HepG2 (cell line): Measurements from ENCODE around the gene METTL21C. TPM values are rescaled to one million over a fixed set of nuclear protein-coding genes. Genes with fewer than 3 reads are reported as not detected.

Source experiments
- ATAC-seq: fragments of 200-7000 bp; cut with Tn5 transposase; 3 replicates; pipeline ENCODE4 v1.9.1; 2020; ENCODE audit warnings: mild to moderate bottlenecking, moderate library complexity
- BruUV-seq: library from RNA; stranded (reverse); fragments of 400-500 nt; replicated peaks from 2 replicates; lab custom pipeline; 2021; lab: Mats Ljungman, UMichigan
- CTCF ChIA-PET: fragments of 300-600 bp; formaldehyde crosslinking; extraction: SDS; loops from one replicate; lab custom pipeline; 2021; ENCODE audit warnings: low total read pairs, inconsistent platforms, low intra/inter-chr PET ratio; lab: Yijun Ruan, JAX
- POLR2A ChIA-PET: fragments of 350-600 bp; sonication (Branson Sonifier 250); formaldehyde crosslinking; loops from one replicate; lab custom pipeline; 2020; ENCODE audit warnings: antibody characterized with exemption, inconsistent platforms; lab: Yijun Ruan, JAX
- DNase-seq: peaks from one replicate; pipeline ENCODE4 v3.0.0-alpha.2; 2015; ENCODE audit warnings: low spot score
- FAIRE-seq: peaks from 3 replicates; lab custom pipeline; 2011; peaks lifted over from hg19 to GRCh38; lab: Jason Lieb, UNC
- H2AFZ ChIP-seq: one replicate; pipeline ENCODE4 v1.6.1; 2011; ENCODE audit warnings: low read length, inconsistent platforms
- H3K27ac ChIP-seq: fragments of 300-600 bp; 3 replicates; pipeline ENCODE4 v1.8.0; 2011; ENCODE audit warnings: mixed run types, mild to moderate bottlenecking, mixed read lengths, low read length, inconsistent platforms; ENCODE audit not compliant: insufficient read depth; ENCODE audit errors: extremely low read length
- H3K27me3 ChIP-seq, 2 experiments: fragments of 200-600 bp in 1 of 2; 2 replicates in 1 of 2; 3 replicates in 1 of 2; pipeline versions ENCODE4 v1.6.0 to v1.8.0; 2011; ENCODE audit warnings: low read length in 2 of 2, mild to moderate bottlenecking in 2 of 2, moderate library complexity in 2 of 2, inconsistent platforms in 1 of 2; ENCODE audit not compliant: insufficient read depth in 2 of 2, control insufficient read depth in 1 of 2
- H3K36me3 ChIP-seq, 2 experiments: fragments of 200-600 bp in 1 of 2; replicated peaks in 1 of 2; 2 replicates in 1 of 2; 3 replicates in 1 of 2; pipeline versions ENCODE4 v1.5.1 to v1.8.0; 2011; ENCODE audit warnings: low read length in 2 of 2, inconsistent platforms in 1 of 2; ENCODE audit not compliant: insufficient read depth in 2 of 2, control insufficient read depth in 1 of 2
- H3K4me1 ChIP-seq: 2 replicates; pipeline ENCODE4 v1.5.1; 2012; ENCODE audit warnings: low read length, inconsistent platforms; ENCODE audit not compliant: insufficient read depth
- H3K4me2 ChIP-seq: 2 replicates; pipeline ENCODE4 v1.6.0; 2011; ENCODE audit warnings: low read depth, low read length, inconsistent platforms
- H3K4me3 ChIP-seq, 3 experiments: fragments of 200-600 bp in 1 of 3; sonication (generic), shearing (Covaris generic) in 1 of 3; replicated peaks in 1 of 3; 2 replicates each; pipeline ENCODE4 v1.5.1; 2011 to 2016; ENCODE audit warnings: low read length in 3 of 3, inconsistent platforms in 2 of 3, low read depth in 2 of 3, mild to moderate bottlenecking in 2 of 3, control low read depth in 1 of 3, mixed read lengths in 1 of 3; ENCODE audit not compliant: insufficient read depth in 1 of 3
- H3K79me2 ChIP-seq: one replicate; pipeline ENCODE4 v1.6.1; 2011; ENCODE audit warnings: low read length, inconsistent platforms; ENCODE audit not compliant: insufficient read depth
- H3K9ac ChIP-seq: 2 replicates; pipeline ENCODE4 v1.6.0; 2011; ENCODE audit warnings: mild to moderate bottlenecking, low read depth, low read length, inconsistent platforms; ENCODE audit not compliant: insufficient read depth
- H3K9me3 ChIP-seq: 2 replicates; pipeline ENCODE4 v1.5.1; 2012; ENCODE audit warnings: mild to moderate bottlenecking, low read length
- H4K20me1 ChIP-seq: 2 replicates; pipeline ENCODE4 v1.6.0; 2011; ENCODE audit warnings: inconsistent platforms, mild to moderate bottlenecking, low read length, moderate library complexity; ENCODE audit not compliant: insufficient read depth
- AHR ChIP-seq: IDR thresholded peaks from 2 replicates; pipeline ENCODE4 v1.6.1; 2018; ENCODE audit warnings: missing genetic modification reagents, missing compliant biosample characterization
- MIER3 ChIP-seq: IDR thresholded peaks from 2 replicates; pipeline ENCODE4 v1.6.1; 2016; ENCODE audit warnings: missing compliant biosample characterization, borderline replicate concordance
- REXO4 ChIP-seq: sonication (generic); formaldehyde crosslinking; IDR thresholded peaks from 2 replicates; pipeline ENCODE4 v1.8.0; 2022; ENCODE audit warnings: missing genetic modification reagents, mild to moderate bottlenecking, borderline replicate concordance
- SOX6 ChIP-seq, 2 experiments: fragments of 450-650 bp in 1 of 2; sonication (generic) in 1 of 2; formaldehyde crosslinking in 1 of 2; IDR thresholded peaks; 2 replicates each; pipeline versions ENCODE4 v1.4.0 to v1.6.1; 2017 to 2020; ENCODE audit warnings: antibody characterized with exemption in 1 of 2, mild to moderate bottlenecking in 1 of 2, missing genetic modification reagents in 1 of 2
- SUZ12 ChIP-seq: fragments of 150-350 bp; IDR thresholded peaks from 2 replicates; pipeline ENCODE4 v1.6.1; 2014; ENCODE audit warnings: low read depth, low read length
- ZFAT ChIP-seq: sonication (generic); formaldehyde crosslinking; conservative IDR thresholded peaks from 2 replicates; pipeline ENCODE4 v1.8.1; 2023; ENCODE audit warnings: missing genetic modification reagents, inconsistent platforms
- ZNF230 ChIP-seq: sonication (generic); formaldehyde crosslinking; IDR thresholded peaks from 2 replicates; pipeline ENCODE4 v1.4.0; 2020; ENCODE audit warnings: mild to moderate bottlenecking, missing genetic modification reagents
- ZNF251 ChIP-seq: sonication (generic); formaldehyde crosslinking; IDR thresholded peaks from 2 replicates; pipeline ENCODE4 v1.9.0; 2021; ENCODE audit warnings: mild to moderate bottlenecking, missing genetic modification reagents
- ZSCAN30 ChIP-seq: sonication (generic); formaldehyde crosslinking; IDR thresholded peaks from 2 replicates; pipeline ENCODE4 v1.5.0; 2020; ENCODE audit warnings: mild to moderate bottlenecking, missing genetic modification reagents
- in situ Hi-C: cut with HindIII; loops from 2 replicates; pipeline ENCODE4 v1.10.0; 2017; ENCODE audit warnings: low pct_unique_long_range_greater_than_20kb; ENCODE audit not compliant: extremely low pct_ligation_motif_present
- intact Hi-C: fragments of 100-400 bp; cut with micrococcal nuclease; formaldehyde crosslinking; loops from one replicate; pipeline ENCODE4 v1.10.0; 2022; ENCODE audit not compliant: unreplicated experiment
- polyA plus RNA-seq, 8 experiments: library from polyadenylated mRNA; depleted of rRNA in 3 of 8; stranded (reverse) in 7 of 8; unstranded in 1 of 8; fragments of >200 nt; fragmentation: Illumina TruSeq in 4 of 8; extraction: Trizol in 4 of 8; gene quantifications; 2 replicates each; pipeline versions ENCODE4 v1.2.1 to v1.2.3, GENCODE V29; 2011 to 2016; ENCODE audit warnings: low read depth in 4 of 8, missing spikeins in 1 of 8, mixed read lengths in 1 of 8; ENCODE audit not compliant: insufficient read depth in 1 of 8
- total RNA-seq, 5 experiments: library from RNA; depleted of rRNA; stranded (reverse); fragments of >200 nt; fragmentation: Illumina TruSeq; extraction: Trizol; gene quantifications; 2 replicates each; pipeline ENCODE4 v1.2.3, GENCODE V29; 2016; ENCODE audit warnings: low read depth in 1 of 5
- TF ChIP-seq, protein P1 (sequence below): sonication (generic); formaldehyde crosslinking; IDR thresholded peaks from 2 replicates; pipeline ENCODE4 v1.5.0; 2020; ENCODE audit warnings: missing genetic modification reagents
- TF ChIP-seq, protein P2 (sequence below): sonication (generic); formaldehyde crosslinking; IDR thresholded peaks from 2 replicates; pipeline ENCODE4 v1.4.0; 2020; ENCODE audit warnings: missing genetic modification reagents
- TF ChIP-seq, protein P3 (sequence below): sonication (generic); formaldehyde crosslinking; IDR thresholded peaks from 2 replicates; pipeline ENCODE4 v1.4.0; 2020; ENCODE audit warnings: mild to moderate bottlenecking, missing genetic modification reagents
- TF ChIP-seq, protein P4 (sequence below): IDR thresholded peaks from 2 replicates; pipeline ENCODE4 v1.6.1; 2016; ENCODE audit warnings: mild to moderate bottlenecking

METTL21C gene
- total and polyA plus RNA-seq, 2 of the 13 experiments (the other 11 are each of a cell fraction or from before 2014, with no cell fraction given) = not detected

DNA sequence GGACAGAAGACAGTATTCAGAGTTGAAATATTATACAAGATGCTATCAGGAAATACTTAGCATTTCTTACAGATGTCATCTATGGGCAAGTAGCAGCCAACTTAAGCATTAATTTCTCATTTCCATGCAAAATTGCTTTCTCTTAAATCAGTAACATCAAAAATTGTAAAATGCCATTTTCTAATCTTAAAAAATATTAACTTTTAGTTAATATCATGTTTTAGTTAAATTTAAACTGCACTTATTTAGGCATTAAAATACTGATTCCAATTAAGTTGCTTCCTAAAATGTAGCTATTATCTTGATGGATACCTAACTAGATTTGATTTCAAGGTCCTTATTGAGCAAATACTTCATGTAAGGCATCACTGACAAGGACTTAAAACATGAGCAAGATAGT lies 27.8 kb downstream of the METTL21C start:
- no peak overlapping the region for H3K9ac ChIP-seq
- H3K27ac ChIP-seq = no peak overlapping the region
- in situ Hi-C loops = no loop called here
- no peaks in the 10 kb centered on the region for H3K79me2 ChIP-seq
- no peak overlapping the region for H3K4me3 ChIP-seq
- FAIRE-seq = no peak
- ChIA-PET CTCF (no interaction called here), POLR2A (no interaction called here)
- no peaks in the 10 kb centered on the region for H4K20me1 ChIP-seq
- H3K4me2 ChIP-seq = no peak overlapping the region
- no peak for ATAC-seq
- H2AFZ ChIP-seq = no peak overlapping the region
- no peaks in the 10 kb centered on the region for H3K27me3 ChIP-seq
- H3K4me1 ChIP-seq = no peaks in the 10 kb centered on the region
- no peak for DNase-seq
- intact Hi-C loops = no loop called here
- peaks cover 37% of the 10 kb centered on the region for H3K9me3 ChIP-seq
- peaks cover 7 to 50% of the 10 kb centered on the region in 2 experiments; a peak in 4 of 5 replicates for H3K36me3 ChIP-seq
- BruUV-seq = no TSS peak
- TF ChIP-seq ZNF230 (CRISPR knock-in tag) = no peak
- no peak for TF ChIP-seq ZFAT
- TF ChIP-seq, protein P1, sequence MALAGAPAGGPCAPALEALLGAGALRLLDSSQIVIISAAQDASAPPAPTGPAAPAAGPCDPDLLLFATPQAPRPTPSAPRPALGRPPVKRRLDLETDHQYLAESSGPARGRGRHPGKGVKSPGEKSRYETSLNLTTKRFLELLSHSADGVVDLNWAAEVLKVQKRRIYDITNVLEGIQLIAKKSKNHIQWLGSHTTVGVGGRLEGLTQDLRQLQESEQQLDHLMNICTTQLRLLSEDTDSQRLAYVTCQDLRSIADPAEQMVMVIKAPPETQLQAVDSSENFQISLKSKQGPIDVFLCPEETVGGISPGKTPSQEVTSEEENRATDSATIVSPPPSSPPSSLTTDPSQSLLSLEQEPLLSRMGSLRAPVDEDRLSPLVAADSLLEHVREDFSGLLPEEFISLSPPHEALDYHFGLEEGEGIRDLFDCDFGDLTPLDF = no peak
- TF ChIP-seq ZSCAN30 (CRISPR knock-in tag) = no peak
- TF ChIP-seq, protein P2, sequence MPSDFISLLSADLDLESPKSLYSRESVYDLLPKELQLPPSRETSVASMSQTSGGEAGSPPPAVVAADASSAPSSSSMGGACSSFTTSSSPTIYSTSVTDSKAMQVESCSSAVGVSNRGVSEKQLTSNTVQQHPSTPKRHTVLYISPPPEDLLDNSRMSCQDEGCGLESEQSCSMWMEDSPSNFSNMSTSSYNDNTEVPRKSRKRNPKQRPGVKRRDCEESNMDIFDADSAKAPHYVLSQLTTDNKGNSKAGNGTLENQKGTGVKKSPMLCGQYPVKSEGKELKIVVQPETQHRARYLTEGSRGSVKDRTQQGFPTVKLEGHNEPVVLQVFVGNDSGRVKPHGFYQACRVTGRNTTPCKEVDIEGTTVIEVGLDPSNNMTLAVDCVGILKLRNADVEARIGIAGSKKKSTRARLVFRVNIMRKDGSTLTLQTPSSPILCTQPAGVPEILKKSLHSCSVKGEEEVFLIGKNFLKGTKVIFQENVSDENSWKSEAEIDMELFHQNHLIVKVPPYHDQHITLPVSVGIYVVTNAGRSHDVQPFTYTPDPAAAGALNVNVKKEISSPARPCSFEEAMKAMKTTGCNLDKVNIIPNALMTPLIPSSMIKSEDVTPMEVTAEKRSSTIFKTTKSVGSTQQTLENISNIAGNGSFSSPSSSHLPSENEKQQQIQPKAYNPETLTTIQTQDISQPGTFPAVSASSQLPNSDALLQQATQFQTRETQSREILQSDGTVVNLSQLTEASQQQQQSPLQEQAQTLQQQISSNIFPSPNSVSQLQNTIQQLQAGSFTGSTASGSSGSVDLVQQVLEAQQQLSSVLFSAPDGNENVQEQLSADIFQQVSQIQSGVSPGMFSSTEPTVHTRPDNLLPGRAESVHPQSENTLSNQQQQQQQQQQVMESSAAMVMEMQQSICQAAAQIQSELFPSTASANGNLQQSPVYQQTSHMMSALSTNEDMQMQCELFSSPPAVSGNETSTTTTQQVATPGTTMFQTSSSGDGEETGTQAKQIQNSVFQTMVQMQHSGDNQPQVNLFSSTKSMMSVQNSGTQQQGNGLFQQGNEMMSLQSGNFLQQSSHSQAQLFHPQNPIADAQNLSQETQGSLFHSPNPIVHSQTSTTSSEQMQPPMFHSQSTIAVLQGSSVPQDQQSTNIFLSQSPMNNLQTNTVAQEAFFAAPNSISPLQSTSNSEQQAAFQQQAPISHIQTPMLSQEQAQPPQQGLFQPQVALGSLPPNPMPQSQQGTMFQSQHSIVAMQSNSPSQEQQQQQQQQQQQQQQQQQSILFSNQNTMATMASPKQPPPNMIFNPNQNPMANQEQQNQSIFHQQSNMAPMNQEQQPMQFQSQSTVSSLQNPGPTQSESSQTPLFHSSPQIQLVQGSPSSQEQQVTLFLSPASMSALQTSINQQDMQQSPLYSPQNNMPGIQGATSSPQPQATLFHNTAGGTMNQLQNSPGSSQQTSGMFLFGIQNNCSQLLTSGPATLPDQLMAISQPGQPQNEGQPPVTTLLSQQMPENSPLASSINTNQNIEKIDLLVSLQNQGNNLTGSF = no peak
- TF ChIP-seq SOX6 (IDR thresholded peaks at IDR 0.05) = no peak
- TF ChIP-seq SOX6 (CRISPR knock-in tag; IDR thresholded peaks at IDR 0.05) = no peak
- no peak for TF ChIP-seq ZNF251 (CRISPR knock-in tag)
- TF ChIP-seq, protein P3, sequence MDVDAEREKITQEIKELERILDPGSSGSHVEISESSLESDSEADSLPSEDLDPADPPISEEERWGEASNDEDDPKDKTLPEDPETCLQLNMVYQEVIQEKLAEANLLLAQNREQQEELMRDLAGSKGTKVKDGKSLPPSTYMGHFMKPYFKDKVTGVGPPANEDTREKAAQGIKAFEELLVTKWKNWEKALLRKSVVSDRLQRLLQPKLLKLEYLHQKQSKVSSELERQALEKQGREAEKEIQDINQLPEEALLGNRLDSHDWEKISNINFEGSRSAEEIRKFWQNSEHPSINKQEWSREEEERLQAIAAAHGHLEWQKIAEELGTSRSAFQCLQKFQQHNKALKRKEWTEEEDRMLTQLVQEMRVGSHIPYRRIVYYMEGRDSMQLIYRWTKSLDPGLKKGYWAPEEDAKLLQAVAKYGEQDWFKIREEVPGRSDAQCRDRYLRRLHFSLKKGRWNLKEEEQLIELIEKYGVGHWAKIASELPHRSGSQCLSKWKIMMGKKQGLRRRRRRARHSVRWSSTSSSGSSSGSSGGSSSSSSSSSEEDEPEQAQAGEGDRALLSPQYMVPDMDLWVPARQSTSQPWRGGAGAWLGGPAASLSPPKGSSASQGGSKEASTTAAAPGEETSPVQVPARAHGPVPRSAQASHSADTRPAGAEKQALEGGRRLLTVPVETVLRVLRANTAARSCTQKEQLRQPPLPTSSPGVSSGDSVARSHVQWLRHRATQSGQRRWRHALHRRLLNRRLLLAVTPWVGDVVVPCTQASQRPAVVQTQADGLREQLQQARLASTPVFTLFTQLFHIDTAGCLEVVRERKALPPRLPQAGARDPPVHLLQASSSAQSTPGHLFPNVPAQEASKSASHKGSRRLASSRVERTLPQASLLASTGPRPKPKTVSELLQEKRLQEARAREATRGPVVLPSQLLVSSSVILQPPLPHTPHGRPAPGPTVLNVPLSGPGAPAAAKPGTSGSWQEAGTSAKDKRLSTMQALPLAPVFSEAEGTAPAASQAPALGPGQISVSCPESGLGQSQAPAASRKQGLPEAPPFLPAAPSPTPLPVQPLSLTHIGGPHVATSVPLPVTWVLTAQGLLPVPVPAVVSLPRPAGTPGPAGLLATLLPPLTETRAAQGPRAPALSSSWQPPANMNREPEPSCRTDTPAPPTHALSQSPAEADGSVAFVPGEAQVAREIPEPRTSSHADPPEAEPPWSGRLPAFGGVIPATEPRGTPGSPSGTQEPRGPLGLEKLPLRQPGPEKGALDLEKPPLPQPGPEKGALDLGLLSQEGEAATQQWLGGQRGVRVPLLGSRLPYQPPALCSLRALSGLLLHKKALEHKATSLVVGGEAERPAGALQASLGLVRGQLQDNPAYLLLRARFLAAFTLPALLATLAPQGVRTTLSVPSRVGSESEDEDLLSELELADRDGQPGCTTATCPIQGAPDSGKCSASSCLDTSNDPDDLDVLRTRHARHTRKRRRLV = no peak
- TF ChIP-seq AHR (CRISPR knock-in tag) = no peak
- TF ChIP-seq SUZ12 = no peak
- no peak for TF ChIP-seq REXO4 (CRISPR knock-in tag)
- TF ChIP-seq MIER3 (CRISPR knock-in tag) = no peak
- TF ChIP-seq, protein P4, sequence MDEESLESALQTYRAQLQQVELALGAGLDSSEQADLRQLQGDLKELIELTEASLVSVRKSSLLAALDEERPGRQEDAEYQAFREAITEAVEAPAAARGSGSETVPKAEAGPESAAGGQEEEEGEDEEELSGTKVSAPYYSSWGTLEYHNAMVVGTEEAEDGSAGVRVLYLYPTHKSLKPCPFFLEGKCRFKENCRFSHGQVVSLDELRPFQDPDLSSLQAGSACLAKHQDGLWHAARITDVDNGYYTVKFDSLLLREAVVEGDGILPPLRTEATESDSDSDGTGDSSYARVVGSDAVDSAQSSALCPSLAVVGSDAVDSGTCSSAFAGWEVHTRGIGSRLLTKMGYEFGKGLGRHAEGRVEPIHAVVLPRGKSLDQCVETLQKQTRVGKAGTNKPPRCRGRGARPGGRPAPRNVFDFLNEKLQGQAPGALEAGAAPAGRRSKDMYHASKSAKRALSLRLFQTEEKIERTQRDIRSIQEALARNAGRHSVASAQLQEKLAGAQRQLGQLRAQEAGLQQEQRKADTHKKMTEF (CRISPR knock-in tag) = no peak
